Fibroblast of mammary gland (primary cell): ENCODE results near the gene MYL6B.

Experiments
- DNase-seq: peaks from one replicate; pipeline ENCODE4 v3.0.0-alpha.2; 2010; ENCODE audit warnings: low read depth
- H3K4me3 ChIP-seq: 2 replicates; pipeline ENCODE4 v1.5.1; 2011; ENCODE audit warnings: low read depth, mild to moderate bottlenecking, low read length, moderate library complexity; ENCODE audit not compliant: control insufficient read depth
- TF ChIP-seq, protein P1 (sequence below): conservative IDR thresholded peaks from 2 replicates; pipeline ENCODE4 v1.5.1; 2011; ENCODE audit warnings: low read depth, low read length, inconsistent platforms; ENCODE audit not compliant: control insufficient read depth, insufficient read depth

The MYL6B gene

GRCh38 chr12:56143870-56144269, 8.5 kb upstream of the MYL6B start:
- DNase-seq = no peak
- no peak overlapping the region for H3K4me3 ChIP-seq
- TF ChIP-seq, protein P1, sequence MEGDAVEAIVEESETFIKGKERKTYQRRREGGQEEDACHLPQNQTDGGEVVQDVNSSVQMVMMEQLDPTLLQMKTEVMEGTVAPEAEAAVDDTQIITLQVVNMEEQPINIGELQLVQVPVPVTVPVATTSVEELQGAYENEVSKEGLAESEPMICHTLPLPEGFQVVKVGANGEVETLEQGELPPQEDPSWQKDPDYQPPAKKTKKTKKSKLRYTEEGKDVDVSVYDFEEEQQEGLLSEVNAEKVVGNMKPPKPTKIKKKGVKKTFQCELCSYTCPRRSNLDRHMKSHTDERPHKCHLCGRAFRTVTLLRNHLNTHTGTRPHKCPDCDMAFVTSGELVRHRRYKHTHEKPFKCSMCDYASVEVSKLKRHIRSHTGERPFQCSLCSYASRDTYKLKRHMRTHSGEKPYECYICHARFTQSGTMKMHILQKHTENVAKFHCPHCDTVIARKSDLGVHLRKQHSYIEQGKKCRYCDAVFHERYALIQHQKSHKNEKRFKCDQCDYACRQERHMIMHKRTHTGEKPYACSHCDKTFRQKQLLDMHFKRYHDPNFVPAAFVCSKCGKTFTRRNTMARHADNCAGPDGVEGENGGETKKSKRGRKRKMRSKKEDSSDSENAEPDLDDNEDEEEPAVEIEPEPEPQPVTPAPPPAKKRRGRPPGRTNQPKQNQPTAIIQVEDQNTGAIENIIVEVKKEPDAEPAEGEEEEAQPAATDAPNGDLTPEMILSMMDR = no peak

GRCh38 chr12:56145217-56145616, 7.2 kb upstream of the MYL6B start:
- H3K4me3 ChIP-seq = no peak overlapping the region
- TF ChIP-seq, protein P1 = no peak
- DNase-seq = no peak

DNA sequence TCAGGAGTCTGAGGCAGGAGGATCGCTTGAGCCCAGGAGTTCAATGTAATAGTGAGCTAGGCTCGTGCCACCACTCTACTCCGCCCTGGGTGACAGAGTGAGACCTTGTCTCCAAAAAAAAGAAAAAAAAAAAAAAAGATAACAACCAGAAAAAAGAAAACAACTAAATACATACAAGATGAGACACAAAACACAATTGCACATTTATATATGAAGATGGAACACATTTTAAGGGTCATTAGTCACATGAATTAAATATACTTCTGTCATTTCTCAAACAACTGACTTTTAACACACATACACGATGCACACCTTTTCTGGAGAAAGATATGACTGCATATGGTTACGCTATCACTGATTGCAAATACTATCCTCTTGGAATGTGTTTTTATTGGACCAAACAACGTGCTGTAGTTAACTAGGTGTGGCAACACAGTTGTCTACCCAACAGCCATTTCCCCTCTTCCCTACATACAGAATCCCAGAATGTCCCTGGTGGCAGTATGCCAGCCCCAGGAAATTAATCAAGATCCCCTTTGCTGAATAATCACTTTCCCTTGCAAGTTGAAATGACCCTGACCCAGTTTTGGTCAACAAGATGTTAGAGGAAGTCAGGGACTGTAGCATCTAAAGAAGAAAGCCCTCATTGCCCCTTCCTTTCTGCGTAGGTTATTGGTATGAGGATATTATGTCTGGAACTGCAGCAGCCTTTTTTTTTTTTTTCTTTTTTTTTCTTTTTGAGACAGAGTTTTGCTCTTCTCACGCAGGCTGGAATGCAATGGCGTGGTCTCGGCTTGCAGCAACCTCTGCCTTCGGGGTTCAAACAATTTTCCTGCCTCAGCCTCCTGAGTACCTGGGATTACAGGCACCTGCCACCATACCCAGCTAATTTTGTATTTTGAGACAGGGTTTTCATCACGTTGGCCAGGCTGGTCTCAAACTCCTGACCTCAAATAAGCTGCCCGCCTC, 5.6 kb upstream of the MYL6B start:
- DNase-seq = peak; percentile 55
- TF ChIP-seq, protein P1 = no peak
- no peak overlapping the region for H3K4me3 ChIP-seq

- peak; percentile 61 for DNase-seq
- no peak overlapping the region for H3K4me3 ChIP-seq
- TF ChIP-seq, protein P1 = no peak
These were observed 1.8 kb upstream of the MYL6B start for GRCh38 chr12:56150563-56150962.

- DNase-seq = peak; percentile 24
- TF ChIP-seq, protein P1 = peak; percentile 43
- peak overlapping the region; percentile 81 for H3K4me3 ChIP-seq
These were observed 685 bp upstream of the MYL6B start for GRCh38 chr12:56151672-56152131.

GRCh38 chr12:56152756-56153677, 630 bp downstream of the MYL6B start:
- TF ChIP-seq, protein P1 = no peak
- H3K4me3 ChIP-seq = peak overlapping the region; percentile 81
- no peak for DNase-seq
